NCI-H524 (cell line): ENCODE data around the gene SKIC2.
A peak's percentile ranks its signal among the peaks of the same experiment; 100 is the strongest.
"Not testable (repeated sequence)": the region's sequence is repeated elsewhere in the genome, so short reads cannot be mapped to it uniquely, and the experiment has no call there.

Experiments
- DNase-seq, 2 experiments: peaks; one replicate each; lab custom pipeline; 2025; lab: John Stamatoyannopoulos, UW

SKIC2 gene

DNA sequence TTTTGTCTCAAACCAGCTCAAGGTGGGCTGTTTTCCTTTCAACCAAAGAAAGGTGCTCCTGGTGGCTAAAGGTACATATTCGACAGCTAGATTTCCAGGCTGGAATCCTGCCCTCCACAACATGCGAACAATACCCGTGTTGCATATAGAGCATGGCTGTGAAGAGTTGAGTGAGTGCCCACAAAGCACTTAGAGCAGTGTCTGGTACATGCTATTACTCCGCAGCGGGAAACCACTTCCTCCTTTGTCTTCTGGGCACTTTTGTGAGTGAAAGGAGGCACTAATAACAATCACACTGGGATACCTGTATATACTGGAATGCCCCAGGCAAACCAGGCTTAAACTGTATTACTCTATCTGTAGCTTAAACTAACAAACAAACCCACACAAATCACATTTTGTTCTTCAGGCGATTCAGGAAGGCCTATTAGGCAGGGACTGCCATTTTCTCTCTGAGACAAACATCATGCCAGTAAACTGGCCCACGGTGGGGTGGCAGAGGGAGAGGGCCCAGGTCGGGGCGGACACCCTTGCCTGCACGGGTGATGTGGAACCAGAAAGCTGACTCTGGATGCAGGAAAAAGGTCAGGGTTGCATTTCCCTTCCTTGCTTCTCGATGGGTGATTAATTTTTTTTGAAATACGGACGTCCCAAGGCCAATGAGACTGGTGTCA, 46.0 kb downstream of the SKIC2 start:
- not testable (repeated sequence) for DNase-seq

DNA sequence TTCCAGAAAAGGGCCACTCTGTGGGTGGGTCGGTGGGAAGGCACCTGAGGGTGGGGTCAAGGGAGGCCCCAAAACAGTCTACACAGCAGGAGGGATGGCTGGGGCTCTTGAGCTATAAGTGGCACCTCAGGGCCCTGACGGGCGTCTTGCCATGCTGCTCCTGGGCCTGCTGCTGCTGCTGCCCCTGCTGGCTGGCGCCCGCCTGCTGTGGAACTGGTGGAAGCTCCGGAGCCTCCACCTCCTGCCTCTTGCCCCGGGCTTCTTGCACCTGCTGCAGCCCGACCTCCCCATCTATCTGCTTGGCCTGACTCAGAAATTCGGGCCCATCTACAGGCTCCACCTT, 46.5 kb downstream of the SKIC2 start:
- not testable (repeated sequence) for DNase-seq

DNA sequence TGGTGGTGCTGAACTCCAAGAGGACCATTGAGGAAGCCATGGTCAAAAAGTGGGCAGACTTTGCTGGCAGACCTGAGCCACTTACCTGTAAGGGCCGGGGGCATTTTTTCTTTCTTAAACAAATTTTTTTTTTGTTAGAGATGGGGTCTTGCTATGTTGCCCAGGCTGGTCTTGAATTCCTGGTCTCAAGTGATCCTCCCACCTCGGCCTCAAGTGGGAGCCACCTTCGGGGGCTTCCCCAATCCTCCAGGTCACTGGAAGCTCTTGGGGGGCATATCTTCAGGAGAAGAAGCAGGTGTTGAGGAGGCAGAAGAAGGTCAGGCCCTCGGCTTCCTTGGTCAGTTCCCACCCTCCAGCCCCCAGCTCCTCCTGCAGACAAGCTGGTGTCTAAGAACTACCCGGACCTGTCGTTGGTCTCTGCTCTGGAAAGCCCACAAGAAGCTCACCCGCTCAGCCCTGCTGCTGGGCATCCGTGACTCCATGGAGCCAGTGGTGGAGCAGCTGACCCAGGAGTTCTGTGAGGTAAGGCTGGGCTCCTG, 47.1 kb downstream of the SKIC2 start:
- DNase-seq = not testable (repeated sequence)

DNA sequence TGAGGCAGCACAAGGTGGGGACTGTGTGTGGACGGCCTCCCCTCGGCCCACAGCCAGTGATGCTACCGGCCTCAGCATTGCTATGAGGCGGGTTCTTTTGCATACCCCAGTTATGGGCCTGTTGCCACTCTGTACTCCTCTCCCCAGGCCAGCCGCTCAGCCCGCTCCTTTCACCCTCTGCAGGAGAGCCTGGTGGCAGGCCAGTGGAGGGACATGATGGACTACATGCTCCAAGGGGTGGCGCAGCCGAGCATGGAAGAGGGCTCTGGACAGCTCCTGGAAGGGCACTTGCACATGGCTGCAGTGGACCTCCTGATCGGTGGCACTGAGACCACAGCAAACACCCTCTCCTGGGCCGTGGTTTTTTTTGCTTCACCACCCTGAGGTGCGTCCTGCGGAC, 48.1 kb downstream of the SKIC2 start:
- not testable (repeated sequence) for DNase-seq

DNA sequence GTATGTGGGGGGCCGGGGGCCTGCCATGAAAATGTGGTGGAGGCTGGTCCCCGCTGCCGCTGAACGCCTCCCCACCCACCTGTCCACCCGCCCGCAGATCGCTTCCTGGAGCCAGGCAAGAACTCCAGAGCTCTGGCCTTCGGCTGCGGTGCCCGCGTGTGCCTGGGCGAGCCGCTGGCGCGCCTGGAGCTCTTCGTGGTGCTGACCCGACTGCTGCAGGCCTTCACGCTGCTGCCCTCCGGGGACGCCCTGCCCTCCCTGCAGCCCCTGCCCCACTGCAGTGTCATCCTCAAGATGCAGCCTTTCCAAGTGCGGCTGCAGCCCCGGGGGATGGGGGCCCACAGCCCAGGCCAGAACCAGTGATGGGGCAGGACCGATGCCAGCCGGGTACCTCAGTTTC, 49.1 kb downstream of the SKIC2 start:
- DNase-seq = not testable (repeated sequence)

DNA sequence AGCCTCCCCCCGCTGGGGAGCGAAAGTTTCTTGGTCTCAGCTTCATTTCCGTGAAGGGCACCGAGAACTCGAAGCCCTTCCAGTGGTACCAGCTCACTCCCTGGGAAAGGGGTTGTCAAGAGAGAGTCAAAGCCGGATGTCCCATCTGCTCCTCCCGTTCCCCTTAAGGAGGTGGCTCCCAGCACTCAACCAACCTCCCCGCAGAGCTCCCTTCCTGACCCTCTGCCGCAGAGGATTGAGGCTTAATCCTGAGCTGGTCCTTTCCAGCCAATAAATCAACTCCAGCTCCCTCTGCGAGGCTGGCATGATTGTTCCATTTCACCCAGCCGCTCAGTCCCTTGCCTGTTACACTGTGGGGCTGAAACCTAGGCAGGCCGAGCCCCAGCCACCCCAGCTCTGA, 49.6 kb downstream of the SKIC2 start:
- DNase-seq = peak; percentile 77 to 85

DNA sequence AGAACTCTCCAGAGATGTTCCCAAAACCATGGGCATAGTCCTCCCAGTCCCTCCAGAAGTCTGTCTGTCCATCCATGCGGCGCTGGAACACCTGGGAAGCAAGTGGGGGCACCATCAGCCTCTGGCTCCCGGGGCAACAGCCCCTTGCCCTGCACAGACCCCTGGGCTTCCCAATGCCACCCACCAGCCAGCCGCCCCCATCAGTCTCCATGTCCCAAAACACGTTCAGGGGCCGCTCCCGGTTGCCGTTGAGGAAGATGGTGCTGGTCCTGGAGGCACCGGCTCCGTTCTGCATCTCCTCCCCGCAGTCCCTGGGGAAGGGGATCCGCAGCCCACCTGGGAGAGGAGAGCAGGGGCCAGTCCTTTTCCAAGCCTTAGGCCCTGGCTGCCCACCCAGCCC, 50.6 kb downstream of the SKIC2 start:
- not testable (repeated sequence) for DNase-seq

DNA sequence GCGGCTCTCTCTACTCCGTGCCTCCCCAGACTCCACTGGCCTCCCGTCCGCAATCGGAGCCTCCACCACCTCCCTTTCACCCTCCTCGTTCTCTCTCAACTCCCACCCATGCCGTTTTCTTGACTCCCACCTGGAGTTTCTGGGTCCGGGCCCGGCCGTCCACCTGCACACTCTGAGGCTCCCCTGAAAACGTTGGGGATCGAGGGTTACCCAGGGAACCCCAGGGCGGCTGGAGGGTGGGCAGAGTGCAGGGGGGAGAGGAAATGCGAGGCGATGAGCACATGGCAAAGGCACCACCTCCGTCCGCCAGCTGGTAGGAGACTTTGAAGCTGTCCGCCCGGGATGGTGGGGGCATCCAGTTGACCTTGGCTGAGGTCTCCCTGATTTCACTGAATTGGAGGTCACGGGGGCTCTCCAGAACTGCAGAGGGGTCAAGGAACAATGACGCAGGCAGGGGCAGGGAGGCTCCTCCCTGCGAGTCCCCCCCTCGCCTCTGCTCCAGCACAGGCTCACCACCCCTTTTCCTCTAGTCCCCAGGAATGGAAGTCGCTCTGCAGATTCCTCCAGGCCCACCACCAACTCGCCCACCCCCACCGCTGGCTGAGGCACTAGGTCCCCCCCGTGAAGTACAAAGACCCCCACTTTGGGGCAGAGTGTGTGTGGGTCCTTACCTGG, 52.0 kb downstream of the SKIC2 start:
- DNase-seq = not testable (repeated sequence)

DNA sequence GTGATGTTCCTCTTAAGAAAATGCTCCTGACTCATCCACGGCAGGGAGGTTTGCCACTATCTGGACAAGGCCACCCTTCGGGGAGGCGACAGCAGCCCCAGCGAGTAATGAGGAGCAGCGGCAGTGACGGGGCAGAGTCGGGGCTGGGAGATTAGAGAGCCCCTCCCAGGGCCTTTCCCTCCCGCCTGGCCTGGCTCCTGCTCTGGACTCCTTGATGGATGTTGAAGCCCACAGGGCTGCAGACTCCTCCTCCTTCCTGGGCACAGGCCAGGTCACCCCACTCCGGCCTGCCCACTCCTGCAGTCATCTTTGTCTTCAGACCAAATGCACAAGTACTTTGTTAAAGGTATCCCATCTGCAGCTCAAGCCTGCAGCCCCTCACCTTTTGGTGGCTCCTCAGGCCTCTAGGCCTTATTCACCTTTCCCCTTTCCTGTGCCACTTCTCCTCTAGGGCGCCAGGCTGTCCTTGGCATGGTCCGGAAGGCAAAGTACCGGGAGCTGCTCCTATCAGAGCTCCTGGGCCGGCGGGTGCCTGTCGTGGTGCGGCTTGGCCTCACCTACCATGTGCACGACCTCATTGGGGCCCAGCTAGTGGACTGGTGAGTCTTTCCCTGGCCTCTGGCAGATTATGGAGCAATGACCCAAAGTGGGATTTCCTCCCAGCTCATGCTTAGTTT, 54.1 kb downstream of the SKIC2 start:
- DNase-seq = not testable (repeated sequence)

DNA sequence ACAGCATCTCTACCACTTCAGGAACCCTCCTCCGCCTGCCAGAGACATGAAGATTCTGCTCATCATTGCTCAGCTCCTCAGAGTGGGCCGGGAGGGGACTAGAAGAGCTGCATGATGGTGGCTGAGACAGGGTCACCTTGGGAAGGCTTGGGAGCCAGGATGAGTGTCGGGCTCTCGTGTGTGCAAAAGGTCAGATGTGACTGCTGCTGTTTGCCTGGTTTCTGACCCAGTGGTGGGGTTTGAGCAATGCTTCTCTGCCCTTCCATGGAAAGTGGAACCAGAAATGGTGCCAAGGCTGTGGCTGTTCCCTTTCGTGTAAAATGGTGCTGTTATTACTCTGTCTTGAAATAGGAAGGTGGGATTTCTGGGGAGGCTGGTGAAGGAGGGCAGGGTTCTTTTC, 54.8 kb downstream of the SKIC2 start:
- not testable (repeated sequence) for DNase-seq

DNA sequence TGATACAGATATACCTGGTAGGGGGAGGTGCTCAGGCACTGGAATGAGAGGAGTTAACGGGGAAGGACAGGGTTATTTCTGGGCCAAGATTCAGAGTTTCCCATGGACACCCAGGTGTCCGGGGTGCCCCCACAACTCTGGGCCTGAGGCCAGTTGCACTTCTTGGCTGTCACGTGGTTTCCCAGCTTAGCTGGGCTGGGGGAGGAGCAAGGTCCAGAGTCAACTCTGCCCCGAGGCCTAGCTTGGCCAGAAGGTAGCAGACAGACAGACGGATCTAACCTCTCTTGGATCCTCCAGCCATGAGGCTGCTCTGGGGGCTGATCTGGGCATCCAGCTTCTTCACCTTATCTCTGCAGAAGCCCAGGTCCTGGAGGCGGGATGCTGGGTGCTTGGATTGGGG, 55.6 kb downstream of the SKIC2 start, which contains the start of gene C4B:
TSS of gene C4B (plus strand) at position 249 of the 400 bp plus-strand sequence. CDS start at position 300, 51 bp downstream.
- DNase-seq = not testable (repeated sequence)
